H1 (cell line): ENCODE measurements around the gene UBE2H.

ENCODE experiments used
- BRCA1 ChIP-seq: IDR thresholded peaks from 2 replicates; pipeline ENCODE4 v1.6.1; 2012; ENCODE audit warnings: low read depth, low read length, improper control_type of control experiment
- CEBPB ChIP-seq: IDR thresholded peaks from 2 replicates; pipeline ENCODE4 v1.6.1; 2012; ENCODE audit warnings: low read depth, low read length
- CHD1 ChIP-seq: IDR thresholded peaks from 2 replicates; pipeline ENCODE4 v1.6.1; 2012; ENCODE audit warnings: low read depth, low read length, improper control_type of control experiment
- EZH2 ChIP-seq: fragments of 200-600 bp; sonication (generic); IDR thresholded peaks from 2 replicates; pipeline ENCODE4 v1.7.1; 2012; ENCODE audit warnings: low read depth, mild to moderate bottlenecking, moderate library complexity, low read length, inconsistent platforms; ENCODE audit not compliant: severe bottlenecking
- NANOG ChIP-seq: IDR thresholded peaks from 2 replicates; pipeline ENCODE4 v1.6.1; 2011; ENCODE audit warnings: low read length, low read depth, mild to moderate bottlenecking, inconsistent platforms; ENCODE audit not compliant: insufficient read depth, poor library complexity, severe bottlenecking
- NRF1 ChIP-seq: IDR thresholded peaks from 2 replicates; pipeline ENCODE4 v1.6.1; 2011; ENCODE audit warnings: mild to moderate bottlenecking, low read depth, low read length, improper control_type of control experiment
- PHF8 ChIP-seq: fragments of 200-600 bp; sonication (generic); conservative IDR thresholded peaks from 2 replicates; pipeline ENCODE4 v1.7.1; 2012; ENCODE audit warnings: low read depth, mild to moderate bottlenecking, inconsistent platforms, low read length, moderate library complexity
- POLR2AphosphoS5 ChIP-seq: IDR thresholded peaks from 2 replicates; pipeline ENCODE4 v1.6.1; 2011; ENCODE audit warnings: low read depth, low read length
- SIN3A ChIP-seq, 2 experiments: IDR thresholded peaks in 1 of 2; conservative IDR thresholded peaks in 1 of 2; 2 replicates each; pipeline ENCODE4 v1.6.1; 2011 to 2012; ENCODE audit warnings: low read length in 2 of 2, improper control_type of control experiment in 1 of 2, low read depth in 1 of 2, mild to moderate bottlenecking in 1 of 2
- SRF ChIP-seq: IDR thresholded peaks from 2 replicates; pipeline ENCODE4 v1.6.1; 2011; ENCODE audit warnings: mild to moderate bottlenecking, low read depth, low read length, moderate library complexity
- TCF12 ChIP-seq: IDR thresholded peaks from 2 replicates; pipeline ENCODE4 v1.6.1; 2011; ENCODE audit warnings: low read depth, mild to moderate bottlenecking, low read length
- TF ChIP-seq, protein P1 (sequence below), 3 experiments: IDR thresholded peaks; 1 replicate in 2 of 3; 2 replicates in 1 of 3; pipeline versions ENCODE4 v1.5.1 to v1.6.1; 2011; ENCODE audit warnings: low read length in 3 of 3, mild to moderate bottlenecking in 3 of 3, inconsistent platforms in 2 of 3, low read depth in 1 of 3, moderate library complexity in 1 of 3; ENCODE audit not compliant: insufficient read depth in 1 of 3; ENCODE audit errors: control extremely low read depth in 1 of 3

DNA sequence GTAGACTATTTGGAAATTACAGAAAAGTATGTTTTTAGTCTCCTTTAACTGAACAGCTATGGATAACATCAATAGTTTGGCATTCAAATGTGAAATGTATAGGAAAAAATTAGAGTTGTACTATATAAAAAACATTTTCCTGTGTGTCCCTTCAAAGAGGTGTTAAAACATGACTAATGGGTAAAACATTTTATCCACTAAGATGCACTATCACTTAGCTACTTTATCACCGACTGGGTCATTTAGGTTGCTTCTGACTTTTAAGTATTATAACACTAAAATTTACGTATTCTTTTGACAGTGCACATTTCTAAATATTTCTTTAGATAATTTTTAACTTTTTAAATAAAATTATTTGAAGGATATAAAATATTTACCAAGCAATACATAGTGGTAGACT lies 77.6 kb downstream of the UBE2H start:
- TF ChIP-seq, protein P1, sequence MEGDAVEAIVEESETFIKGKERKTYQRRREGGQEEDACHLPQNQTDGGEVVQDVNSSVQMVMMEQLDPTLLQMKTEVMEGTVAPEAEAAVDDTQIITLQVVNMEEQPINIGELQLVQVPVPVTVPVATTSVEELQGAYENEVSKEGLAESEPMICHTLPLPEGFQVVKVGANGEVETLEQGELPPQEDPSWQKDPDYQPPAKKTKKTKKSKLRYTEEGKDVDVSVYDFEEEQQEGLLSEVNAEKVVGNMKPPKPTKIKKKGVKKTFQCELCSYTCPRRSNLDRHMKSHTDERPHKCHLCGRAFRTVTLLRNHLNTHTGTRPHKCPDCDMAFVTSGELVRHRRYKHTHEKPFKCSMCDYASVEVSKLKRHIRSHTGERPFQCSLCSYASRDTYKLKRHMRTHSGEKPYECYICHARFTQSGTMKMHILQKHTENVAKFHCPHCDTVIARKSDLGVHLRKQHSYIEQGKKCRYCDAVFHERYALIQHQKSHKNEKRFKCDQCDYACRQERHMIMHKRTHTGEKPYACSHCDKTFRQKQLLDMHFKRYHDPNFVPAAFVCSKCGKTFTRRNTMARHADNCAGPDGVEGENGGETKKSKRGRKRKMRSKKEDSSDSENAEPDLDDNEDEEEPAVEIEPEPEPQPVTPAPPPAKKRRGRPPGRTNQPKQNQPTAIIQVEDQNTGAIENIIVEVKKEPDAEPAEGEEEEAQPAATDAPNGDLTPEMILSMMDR (IDR thresholded peaks at IDR 0.05; ENCODE audit: control extremely low read depth in 1 of 3, insufficient read depth in 1 of 3, low read depth in 1 of 3, low read length in 3 of 3) = no peak
- no peak for TF ChIP-seq CHD1
- TF ChIP-seq POLR2AphosphoS5 = no peak
- TF ChIP-seq NRF1 = no peak
- no peak for TF ChIP-seq PHF8
- TF ChIP-seq TCF12 = no peak
- TF ChIP-seq BRCA1 = no peak
- no peak for TF ChIP-seq NANOG
- TF ChIP-seq SRF = no peak
- no peak for TF ChIP-seq EZH2
- no peak for TF ChIP-seq SIN3A (conservative IDR thresholded peaks at IDR 0.05 in 1 of 2, IDR thresholded peaks at IDR 0.05 in 1 of 2; ENCODE audit: low read depth in 1 of 2, low read length in 2 of 2)
- no peak for TF ChIP-seq CEBPB
